Kidney (tissue), 14 donors: ENCODE results near the gene BCL10. TPM values are rescaled to one million over a fixed set of nuclear protein-coding genes. Genes with fewer than 3 reads are reported as not detected.
A peak's percentile ranks its signal among the peaks of the same experiment; 100 is the strongest.

Experiments used
- DNase-seq, 5 donors: peaks; one replicate each; pipeline ENCODE4 v3.0.0-alpha.2; 2013 to 2020
- FAIRE-seq: peaks from 2 replicates; lab custom pipeline; 2012; peaks lifted over from hg19 to GRCh38; lab: Jason Lieb, UNC
- H3K27ac ChIP-seq, 2 donors: one replicate each; pipeline ENCODE4 v1.7.0; 2013; ENCODE audit warnings: low read depth in 2 of 2, low read length in 2 of 2, inconsistent platforms in 1 of 2
- H3K27me3 ChIP-seq: one replicate; pipeline ENCODE4 v1.7.1; 2013; ENCODE audit warnings: low read length, inconsistent platforms; ENCODE audit not compliant: control insufficient read depth, insufficient read depth
- H3K36me3 ChIP-seq, 3 donors: one replicate each; pipeline versions ENCODE4 v1.7.0 to v1.7.1; 2013; ENCODE audit warnings: low read length in 3 of 3, control low read depth in 1 of 3, inconsistent platforms in 1 of 3; ENCODE audit not compliant: insufficient read depth in 3 of 3, control insufficient read depth in 2 of 3
- H3K4me1 ChIP-seq, 3 donors: one replicate each; pipeline versions ENCODE4 v1.7.0 to v1.7.1; 2013; ENCODE audit warnings: low read length in 3 of 3, inconsistent platforms in 1 of 3, low read depth in 1 of 3; ENCODE audit not compliant: control insufficient read depth in 2 of 3, insufficient read depth in 2 of 3
- H3K4me3 ChIP-seq, 3 donors: one replicate each; pipeline versions ENCODE4 v1.7.0 to v1.8.1; 2013; ENCODE audit warnings: low read length in 3 of 3, control low read depth in 1 of 3, inconsistent platforms in 1 of 3
- H3K9ac ChIP-seq, 3 donors: one replicate each; pipeline versions ENCODE4 v1.7.0 to v1.7.1; 2013; ENCODE audit warnings: low read length in 3 of 3, control low read depth in 1 of 3, inconsistent platforms in 1 of 3
- H3K9me3 ChIP-seq, 3 donors: one replicate each; pipeline versions ENCODE4 v1.7.0 to v1.7.1; 2013; ENCODE audit warnings: low read length in 3 of 3, control low read depth in 1 of 3, inconsistent platforms in 1 of 3; ENCODE audit not compliant: control insufficient read depth in 2 of 3, insufficient read depth in 1 of 3
- intact Hi-C: fragments of 100-400 bp; cut with DNase I; formaldehyde crosslinking; loops from one replicate; pipeline ENCODE4 v1.11.1; 2022
- polyA plus RNA-seq: library from polyadenylated mRNA; stranded (reverse); fragments of 350-450 nt; fragmentation: Illumina TruSeq; extraction: RNeasy Lipid Tissue Mini Kit (QIAGEN cat#74804); gene quantifications from one replicate; pipeline ENCODE4 v1.2.3, GENCODE V29; 2014; ENCODE audit warnings: low read depth, low replicate concordance; ENCODE audit not compliant: insufficient read depth
- total RNA-seq: library from RNA; stranded (reverse); fragmentation: NEBNext Ultra II Directional; extraction: Animal tissue kit (Norgen Biotek cat#: 25700); gene quantifications from one replicate; pipeline ENCODE4 v1.2.1, GENCODE V29; 2021
- TF ChIP-seq, protein P1 (sequence below): IDR thresholded peaks from 3 replicates; pipeline ENCODE4 v1.5.1; 2012; ENCODE audit warnings: mild to moderate bottlenecking, moderate library complexity, borderline replicate concordance; ENCODE audit not compliant: insufficient read depth; ENCODE audit errors: extremely low read depth
- donor health status: control.
- donor health status: control.
- donor health status: control.
- donor health status: control.
- donor health status: control.
- donor health status: DM: yes; HTN: yes; CAD: no.
- donor health status: Normal renal cell carcinoma (clear cell type).

Gene BCL10
- total and polyA plus RNA-seq, 2 donors from 2014 or later = 7.8 to 27.1 TPM

DNA sequence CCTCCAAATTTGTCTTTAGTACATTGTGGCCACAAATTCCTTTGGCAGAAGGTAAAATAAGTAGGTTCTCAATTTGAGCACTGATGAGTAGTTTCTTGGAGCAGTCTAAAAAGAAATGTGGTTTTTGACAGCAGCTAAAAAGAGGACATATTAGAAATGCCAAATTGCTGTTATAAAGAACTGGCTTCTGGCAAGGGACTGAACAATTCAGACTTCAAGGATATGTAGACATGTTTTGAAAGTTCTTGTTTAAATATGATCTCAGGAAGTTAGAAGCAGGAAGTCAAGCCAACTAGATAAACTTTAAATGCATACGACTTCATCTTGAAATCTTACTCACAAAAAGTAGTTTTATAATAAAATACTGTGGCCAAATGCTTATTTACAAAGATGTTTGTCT, 35.8 kb downstream of the BCL10 start:
- no peaks in the 10 kb centered on the region for H3K4me1 ChIP-seq
- no peaks in the 10 kb centered on the region for H3K27me3 ChIP-seq
- no peak for FAIRE-seq
- TF ChIP-seq, protein P1, sequence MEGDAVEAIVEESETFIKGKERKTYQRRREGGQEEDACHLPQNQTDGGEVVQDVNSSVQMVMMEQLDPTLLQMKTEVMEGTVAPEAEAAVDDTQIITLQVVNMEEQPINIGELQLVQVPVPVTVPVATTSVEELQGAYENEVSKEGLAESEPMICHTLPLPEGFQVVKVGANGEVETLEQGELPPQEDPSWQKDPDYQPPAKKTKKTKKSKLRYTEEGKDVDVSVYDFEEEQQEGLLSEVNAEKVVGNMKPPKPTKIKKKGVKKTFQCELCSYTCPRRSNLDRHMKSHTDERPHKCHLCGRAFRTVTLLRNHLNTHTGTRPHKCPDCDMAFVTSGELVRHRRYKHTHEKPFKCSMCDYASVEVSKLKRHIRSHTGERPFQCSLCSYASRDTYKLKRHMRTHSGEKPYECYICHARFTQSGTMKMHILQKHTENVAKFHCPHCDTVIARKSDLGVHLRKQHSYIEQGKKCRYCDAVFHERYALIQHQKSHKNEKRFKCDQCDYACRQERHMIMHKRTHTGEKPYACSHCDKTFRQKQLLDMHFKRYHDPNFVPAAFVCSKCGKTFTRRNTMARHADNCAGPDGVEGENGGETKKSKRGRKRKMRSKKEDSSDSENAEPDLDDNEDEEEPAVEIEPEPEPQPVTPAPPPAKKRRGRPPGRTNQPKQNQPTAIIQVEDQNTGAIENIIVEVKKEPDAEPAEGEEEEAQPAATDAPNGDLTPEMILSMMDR = no peak
- intact Hi-C loops = no loop called here
- no peaks in the 10 kb centered on the region for H3K9me3 ChIP-seq
- H3K9ac ChIP-seq = no peak overlapping the region
- H3K27ac ChIP-seq = no peak overlapping the region
- peak in 1 of 5 donors; percentile 26 for DNase-seq
- H3K4me3 ChIP-seq = no peak overlapping the region
- no peaks in the 10 kb centered on the region for H3K36me3 ChIP-seq

DNA sequence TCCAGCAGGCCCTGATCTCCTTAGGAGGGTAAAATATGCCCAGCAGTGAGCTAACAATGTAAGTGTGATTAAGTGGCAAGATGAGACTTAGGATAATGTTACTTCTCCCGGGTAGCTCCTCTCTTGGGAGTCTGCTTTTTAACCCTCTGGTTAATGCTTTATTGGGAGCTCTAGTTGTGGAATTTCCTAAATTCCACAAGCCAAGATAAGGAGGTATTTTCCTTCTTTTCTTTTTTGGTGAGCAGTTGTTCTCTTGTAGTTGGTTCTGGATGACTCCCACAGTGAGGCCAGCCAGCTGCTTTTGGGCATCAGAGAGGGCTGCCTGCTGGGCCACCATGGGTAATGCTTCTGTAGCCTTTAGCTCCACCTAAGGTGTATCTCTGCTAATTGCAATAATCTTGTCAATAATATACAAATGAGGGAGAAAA, 36.2 kb downstream of the BCL10 start:
- no peaks in the 10 kb centered on the region for H3K27me3 ChIP-seq
- intact Hi-C loops = no loop called here
- no peak overlapping the region for H3K9ac ChIP-seq
- no peak overlapping the region for H3K4me3 ChIP-seq
- no peaks in the 10 kb centered on the region for H3K9me3 ChIP-seq
- peak in 2 of 5 donors; percentile 30 to 37 for DNase-seq
- H3K27ac ChIP-seq = no peak overlapping the region
- H3K36me3 ChIP-seq = no peaks in the 10 kb centered on the region
- TF ChIP-seq, protein P1 = peak; percentile 20
- no peak for FAIRE-seq
- no peaks in the 10 kb centered on the region for H3K4me1 ChIP-seq

DNA sequence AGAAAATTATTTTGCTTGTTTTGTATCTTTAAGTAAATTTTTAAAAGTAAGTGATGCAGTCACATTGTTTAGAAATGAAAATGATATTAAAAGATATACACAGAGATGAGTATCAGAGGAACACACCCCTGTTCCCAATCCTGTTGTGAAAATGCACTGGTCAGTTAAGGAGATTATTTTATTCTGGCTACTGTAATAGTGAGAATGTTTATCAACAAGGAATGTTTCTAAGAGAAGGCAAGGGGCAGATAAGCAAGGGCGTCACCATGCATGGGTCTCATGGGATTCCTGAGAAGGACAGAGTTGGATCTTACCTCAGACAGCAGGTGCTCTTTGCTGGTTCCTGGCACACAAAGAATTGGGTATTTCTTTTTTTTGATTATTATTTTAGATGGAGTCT, 38.8 kb downstream of the BCL10 start:
- H3K9ac ChIP-seq = no peak overlapping the region
- no peaks in the 10 kb centered on the region for H3K9me3 ChIP-seq
- H3K4me1 ChIP-seq = no peaks in the 10 kb centered on the region
- TF ChIP-seq, protein P1 = no peak
- H3K36me3 ChIP-seq = no peaks in the 10 kb centered on the region
- no peak overlapping the region for H3K27ac ChIP-seq
- H3K4me3 ChIP-seq = no peak overlapping the region
- FAIRE-seq (no peak), DNase-seq (no peak)
- H3K27me3 ChIP-seq = no peaks in the 10 kb centered on the region
- intact Hi-C loops = loop anchor here (10.0 kb wide), 2 partner anchors 123 to 273 kb away; no protein-coding TSS in a partner anchor
